ENCODE measurements around the gene NEURL1B.
"Not testable (repeated sequence)": the region's sequence is repeated elsewhere in the genome, so short reads cannot be mapped to it uniquely, and the experiment has no call there.

NEURL1B gene

DNA sequence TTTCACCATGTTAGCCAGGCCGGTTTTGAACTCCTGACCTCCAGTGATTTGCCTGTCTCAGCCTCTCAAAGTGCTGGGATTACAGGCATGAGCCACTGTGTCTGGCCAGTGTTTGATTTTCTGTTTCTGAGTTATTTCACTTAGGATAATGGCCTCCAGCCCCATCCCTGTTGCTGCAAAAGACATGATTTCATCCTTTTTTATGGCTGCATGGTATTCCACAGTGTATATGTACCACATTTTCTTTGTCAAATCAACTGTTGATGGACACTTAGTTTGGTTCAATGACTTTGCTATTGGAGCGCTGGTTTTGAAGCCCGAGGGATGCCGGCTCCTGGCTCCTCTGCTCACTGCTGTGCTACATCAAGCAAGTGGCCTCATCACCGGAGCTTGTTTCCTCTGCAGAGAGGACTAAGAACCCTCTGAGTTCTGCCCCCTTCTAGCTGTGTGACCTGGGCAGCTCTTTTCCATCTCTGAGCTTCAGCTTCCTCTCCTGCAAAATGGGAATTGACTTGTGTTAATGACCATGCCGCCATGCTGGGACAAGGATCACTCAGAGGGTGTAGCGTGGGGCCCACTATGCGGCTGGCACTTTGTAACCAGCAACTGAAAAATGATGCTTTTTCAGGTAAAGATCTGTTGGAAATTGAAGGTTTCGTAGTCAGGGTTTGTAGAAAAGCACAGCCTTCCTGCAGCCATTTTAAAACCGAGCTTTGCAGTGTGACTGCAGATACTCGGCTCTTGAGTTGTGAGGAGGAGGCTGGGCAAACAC, 4.6 kb upstream of the NEURL1B start:
- no peak for DNase-seq

DNA sequence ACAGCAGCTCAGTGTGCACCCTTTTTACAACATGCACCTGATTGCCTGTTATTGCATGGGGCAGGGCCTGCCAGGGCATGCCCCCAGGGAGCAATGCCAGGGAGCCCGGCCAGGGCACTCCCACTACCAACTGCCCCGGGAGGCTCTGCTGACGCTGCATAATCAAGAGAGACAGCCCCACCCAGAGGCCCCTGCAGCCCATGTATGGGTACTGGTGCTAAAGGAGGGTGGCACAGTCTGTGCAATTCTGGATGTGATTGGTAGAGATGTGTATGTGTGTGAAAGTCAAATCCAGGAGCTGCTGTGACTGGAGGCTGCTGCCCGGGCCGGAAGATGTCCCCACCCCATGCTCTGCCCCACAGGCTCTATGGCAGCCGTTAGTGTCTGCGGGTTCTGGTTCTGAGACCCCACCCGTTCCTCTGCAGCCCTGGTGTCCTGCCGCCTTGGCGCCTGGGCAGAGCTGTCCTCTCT, 3.9 kb upstream of the NEURL1B start:
- DNase-seq = no peak

DNA sequence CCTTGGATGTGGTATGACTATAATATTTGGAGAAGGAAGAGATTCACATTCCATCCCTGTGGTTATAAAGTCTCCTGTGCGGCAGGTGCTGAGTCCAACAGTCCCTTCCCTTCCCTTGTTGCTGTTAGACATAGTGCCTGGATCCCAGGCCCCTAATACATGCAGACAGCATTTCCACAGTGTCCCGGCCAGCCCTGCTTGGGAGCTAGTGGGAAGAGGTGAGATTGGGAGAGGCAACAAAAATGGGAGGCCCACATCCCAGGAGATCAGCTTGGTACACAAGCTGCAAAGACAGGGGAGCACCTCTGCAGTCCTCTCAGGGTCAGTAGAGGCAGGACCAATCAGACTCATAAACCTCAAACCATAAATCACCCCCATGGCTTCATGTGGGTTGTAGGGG, 3.3 kb upstream of the NEURL1B start:
- DNase-seq = no peak

DNA sequence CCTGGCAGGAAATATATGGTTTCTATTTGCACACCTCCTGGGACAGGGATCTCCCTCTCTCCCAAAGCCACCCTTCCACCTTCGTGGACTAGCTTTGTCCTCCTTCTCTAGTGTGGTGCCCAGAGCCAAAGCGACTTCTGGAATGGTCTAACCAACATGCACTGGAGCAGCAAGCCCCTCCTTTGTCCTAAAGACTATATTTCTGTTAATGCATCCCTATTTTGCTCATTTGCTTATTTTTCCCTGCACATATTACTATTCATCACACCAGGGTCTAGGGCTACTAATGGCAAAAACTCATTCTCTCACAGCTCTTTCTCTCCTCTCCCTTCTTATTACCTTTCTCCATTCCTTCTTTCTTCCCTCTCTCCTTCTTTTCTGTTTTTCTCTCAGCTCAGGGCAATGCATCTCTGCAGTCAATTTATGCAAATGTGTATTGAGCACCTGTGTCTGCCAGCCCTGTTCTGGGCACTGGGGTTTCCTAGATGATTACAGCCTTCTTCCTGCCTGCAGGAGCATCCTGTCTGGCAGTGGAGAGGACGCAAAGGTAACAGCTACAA, 2.8 kb upstream of the NEURL1B start:
- DNase-seq = no peak

DNA sequence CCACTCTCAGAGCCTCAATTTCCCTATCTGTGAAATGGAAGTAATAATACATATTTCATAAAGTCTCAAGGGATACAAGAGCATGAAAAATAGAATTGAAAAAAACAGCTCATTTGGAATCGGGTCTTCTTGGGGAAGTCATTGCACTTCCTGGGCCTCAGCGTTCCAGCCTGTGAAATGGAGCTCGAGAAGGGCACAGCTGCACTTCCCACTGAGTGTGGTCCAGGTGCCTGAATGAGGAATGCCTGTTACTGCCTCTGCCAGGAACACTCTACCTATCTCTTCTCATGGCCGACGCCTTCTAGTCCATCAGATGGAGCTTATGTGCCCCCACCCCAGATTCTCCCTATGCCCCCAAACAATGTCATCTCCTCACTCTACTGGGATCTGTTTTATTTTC, 924 bp upstream of the NEURL1B start:
- no peak for DNase-seq

DNA sequence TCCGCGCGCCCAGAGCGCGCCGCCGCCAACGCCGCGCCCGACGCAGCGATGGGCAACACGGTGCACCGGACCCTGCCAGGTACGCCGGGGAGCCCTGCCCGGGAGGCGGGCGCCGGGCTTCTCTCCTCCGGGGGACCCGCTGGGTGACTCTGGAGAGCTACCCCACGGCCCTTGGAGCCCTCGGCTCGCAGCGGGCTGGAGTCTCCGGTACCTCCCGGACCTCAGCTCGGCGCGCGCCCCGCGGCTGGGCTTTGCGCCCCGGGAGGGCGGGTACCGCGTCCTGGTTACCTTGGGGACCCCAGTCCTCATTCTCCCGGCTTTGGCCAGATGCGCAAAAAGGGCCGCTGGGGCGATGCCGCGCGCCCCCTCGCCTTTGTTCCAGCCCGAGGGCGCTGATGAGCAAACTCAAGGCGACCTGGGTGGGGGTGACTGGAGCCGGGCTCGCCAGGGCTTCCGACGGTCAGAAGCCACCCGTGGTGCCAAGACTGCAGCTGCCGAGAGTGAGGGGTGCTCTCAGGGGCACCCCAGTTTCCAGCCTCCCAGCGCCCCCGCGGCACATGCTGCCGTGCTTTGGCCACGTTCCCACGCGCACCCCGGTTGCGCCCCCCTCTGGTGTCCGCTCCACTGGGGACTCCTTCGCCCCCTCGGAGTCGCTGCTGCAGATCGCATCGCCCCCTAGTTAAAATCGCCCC, 442 bp downstream of the NEURL1B start:
- DNase-seq = no peak

DNA sequence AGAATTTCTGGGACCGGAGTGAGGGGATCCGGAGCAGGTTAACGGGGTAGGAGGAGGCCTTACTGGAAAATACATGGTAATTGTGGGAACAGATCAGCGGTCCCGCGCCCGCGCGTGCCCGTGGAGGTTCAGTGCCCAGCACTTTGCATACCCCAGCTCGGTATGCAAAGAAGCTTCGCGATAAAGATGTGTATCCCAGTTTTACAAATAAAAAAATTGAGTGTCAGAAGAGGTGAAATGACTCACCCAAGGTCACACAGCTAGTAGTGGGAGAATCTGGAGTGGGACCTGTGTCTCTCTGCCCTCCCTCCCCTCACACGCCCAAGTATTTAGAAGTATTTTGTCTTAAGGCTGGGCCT, 967 bp downstream of the NEURL1B start:
- no peak for DNase-seq

DNA sequence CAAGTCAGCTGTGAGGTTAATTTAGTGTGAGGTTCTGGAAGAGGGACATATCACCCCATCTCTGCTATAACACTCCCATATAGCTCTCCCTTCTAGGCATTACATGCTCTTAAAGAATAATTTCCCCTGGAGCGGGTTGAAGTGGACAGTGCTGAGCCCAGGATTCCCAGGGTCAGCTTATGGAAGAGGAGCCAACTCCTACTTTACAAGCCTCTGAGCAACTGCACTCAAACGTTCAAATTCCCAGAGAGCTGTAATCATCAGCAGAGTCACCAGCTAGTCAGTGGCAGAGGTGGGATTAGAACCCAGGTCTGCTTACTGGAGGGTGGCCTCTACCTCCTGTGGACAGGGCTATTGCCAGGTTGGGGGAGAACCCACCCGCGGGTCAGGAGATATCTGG, 1.4 kb downstream of the NEURL1B start:
- no peak for DNase-seq

DNA sequence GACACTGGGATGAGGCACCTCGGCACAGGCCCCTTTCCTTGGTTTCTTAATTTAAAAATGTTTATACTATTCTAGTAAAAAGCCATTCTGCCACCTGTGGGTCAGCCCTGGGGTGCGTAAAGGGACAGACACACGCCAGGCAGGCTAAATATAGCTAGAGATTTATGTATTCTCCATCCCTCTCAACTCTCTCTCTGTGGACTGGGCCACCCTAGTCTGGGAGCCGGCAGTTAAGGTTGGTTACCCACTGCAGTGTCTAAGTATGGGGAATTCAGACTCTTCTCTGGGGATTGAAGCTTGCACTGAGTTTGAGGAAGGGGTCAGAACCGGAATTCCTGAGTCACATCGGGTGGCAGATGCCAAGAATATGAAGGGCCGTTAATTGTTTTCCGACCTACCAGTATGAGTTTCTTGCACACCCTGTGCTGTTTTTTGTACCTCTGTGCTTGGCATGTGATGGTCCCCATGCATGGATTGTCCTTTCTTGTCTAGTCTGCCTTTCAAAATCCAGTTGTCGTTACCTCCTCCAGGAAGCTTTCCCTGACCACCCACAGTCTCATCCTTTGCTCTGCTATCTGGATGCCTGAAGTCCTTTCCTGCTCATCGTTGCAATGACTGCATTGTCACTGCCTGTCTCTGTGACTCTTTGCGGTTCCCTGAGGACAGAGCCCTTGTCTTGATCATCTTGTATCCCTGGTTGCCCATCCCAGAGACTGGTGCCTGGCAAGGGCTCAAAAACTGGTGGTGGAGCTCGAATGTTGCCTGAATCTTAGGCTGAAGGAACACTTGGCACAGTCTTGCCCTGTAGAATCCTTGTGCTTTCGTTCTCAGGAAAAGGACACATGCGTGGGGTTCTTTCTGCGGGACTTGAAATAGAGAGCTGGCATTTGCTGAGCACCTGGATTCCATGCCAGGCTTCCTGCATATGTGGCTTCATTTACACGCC, 2.1 kb downstream of the NEURL1B start:
- DNase-seq = no peak

DNA sequence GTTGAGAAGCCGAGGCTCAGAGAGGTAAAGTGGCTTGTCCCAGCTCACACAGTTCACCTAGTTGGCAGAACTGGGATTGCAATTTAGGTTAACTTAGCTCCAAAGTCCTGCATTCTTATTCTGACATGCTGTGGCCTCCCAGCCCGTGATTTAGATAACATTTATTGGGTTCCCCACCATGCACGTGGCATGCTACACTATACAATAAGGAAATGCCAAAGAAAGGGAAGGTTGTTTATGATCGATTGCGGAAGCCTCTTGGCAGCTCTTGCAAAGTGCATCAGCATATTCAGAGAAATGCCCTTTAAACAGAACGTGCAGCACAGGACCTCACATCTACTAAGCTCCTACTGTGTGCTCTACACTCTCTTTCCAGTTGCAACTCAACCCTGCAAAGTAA, 3.2 kb downstream of the NEURL1B start:
- DNase-seq = no peak

DNA sequence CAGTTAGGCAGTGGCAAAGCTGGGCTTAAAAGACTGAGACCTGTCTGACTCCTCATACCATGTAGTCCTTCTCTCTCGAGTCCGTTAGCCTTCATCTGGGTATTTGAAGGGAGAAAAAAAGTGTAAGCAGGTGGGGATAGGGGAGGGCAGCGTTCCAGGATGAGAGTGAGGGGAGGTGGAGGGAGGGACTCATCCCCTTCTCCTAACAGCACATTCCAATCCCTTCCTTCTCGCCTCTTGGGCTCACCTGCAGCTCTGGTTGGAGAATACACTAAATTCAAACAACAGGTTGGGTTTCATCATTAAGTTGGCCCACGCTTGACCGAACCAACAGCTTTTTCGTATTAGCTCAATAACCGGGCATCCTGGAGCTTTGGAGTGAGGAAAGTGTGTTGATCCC, 3.6 kb downstream of the NEURL1B start:
- DNase-seq = no peak

DNA sequence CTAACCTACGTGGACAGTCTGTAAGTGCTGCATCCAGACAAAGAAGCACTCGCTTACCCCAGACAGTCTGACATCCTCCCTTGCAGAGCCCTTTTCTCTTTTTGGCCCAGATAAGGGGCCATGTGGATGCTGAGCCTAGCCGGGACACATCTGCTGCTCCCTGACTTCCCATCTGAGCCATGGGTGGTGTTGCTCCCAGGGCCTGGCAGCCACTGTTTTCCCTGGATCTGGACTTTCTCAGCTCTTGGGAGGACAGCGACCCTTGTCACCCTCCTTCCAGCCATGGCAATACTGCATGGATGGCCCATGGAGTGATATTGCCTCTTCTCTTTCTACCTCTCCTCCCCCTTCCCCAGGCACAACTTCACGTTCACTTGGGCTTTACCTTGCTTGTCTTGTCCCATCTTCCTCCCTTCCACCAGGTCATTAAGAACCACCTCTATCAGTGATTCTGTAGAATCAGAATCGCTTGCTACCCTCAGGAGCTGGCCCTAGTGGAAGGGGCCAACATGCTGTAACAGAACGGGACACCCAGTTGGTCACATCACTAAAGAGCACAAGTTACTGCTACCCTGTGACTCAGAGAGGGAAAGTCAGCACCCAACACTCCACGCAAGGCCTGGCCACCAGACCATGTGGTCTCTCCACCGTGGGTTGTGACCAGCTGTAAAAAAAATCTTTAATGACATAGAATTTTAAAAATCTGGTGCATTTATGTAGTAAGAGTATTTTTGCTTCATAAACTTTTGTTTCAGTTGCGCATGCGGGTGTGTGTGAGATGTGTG, 4.4 kb downstream of the NEURL1B start:
- DNase-seq = no peak

DNA sequence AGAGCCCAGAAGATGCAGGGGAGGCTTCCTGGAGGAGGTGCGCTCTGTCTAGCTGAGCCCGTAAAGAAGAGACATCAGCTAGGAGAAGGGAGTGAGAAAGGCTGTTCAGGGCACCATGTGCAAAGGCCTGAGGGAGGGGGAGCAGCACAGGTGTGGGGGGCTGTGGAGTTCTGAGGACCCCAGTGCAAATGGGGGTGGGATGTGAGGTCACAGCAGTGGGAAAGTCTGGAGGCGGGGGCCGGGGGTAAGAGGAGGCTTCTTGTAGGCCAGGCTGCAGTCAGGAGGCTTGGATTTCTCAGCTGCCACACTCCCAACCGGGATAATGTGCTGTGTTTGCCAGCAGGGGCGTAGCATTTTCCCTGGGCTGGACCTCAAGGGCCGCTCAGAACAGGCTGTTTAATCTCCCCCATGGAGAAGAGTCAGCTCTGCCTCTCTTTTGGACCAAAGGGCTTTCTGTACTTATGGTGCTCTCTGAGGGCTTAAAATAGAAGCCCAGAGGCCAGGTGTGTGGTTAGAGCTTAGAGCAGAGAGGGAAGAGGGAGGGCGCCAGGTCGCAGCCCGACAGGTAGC, 5.7 kb downstream of the NEURL1B start:
- no peak for DNase-seq

DNA sequence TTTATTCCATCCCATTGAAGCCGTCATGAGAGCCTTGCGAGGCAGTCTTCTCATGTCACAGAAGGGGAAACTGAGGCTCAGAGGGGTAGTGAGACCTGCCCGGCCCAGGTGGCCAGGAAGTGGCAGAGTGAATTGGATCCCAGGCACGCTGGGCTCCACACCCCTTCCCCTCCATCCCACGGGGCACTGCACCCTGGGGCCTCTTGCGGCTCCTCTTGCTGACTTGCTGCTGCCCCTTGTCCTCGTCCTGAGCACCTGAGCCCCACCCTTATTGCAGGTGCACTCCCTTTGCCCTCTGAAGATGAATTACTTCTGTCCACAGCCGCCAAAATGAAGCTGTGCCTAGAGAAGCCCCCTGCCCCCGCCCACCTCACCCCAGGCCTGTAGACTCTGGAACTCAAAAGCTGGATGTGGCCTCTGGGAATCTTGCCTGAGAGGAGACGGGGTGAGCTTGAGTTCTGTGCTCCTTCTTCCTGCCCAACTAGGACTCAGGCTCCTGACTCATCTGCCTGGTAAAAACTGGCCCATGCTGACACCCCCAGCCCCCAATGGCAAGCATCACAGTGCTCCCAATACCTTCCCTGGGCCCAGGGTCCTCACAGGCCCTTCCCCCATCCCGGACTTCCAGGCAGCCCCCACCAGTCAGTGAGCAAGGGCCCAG, 6.4 kb downstream of the NEURL1B start:
- no peak for DNase-seq

DNA sequence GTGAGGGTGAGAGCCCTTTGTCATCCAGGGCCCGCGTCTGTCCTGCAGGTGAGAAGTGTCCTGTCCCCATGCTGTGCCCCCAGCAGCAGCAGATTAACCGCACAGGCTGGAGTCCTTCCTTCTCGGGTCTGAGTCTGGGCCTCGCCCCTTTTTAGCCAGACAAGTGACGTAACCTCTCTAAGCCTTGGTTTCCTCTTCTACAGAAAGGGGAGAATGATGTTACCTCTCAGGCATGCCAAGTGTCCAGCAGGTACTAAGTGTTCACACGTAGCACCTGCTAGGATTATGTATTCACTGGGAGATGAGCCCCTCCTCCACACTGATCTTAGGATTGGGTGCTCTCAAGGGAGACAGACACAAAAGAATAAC, 6.9 kb downstream of the NEURL1B start:
- DNase-seq = no peak

DNA sequence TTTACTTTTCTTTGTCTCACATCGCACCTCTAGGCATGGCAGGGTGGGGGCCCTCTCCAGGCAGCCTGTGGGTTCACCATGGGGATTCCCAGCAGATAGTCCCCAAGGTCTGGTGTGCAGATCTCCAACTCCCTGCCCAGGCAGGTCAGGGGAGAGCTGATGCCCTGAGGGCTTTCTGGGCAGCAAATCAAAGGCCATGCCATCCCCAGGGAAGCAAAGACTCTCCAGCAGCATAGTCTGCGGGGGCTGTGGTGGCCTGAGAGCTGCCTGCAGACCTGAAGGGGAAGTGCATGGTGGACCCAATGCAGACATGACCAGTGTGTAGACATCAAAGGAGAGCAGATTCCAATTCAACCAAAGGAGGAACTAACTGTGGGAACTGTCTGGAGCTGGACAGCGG, 7.7 kb downstream of the NEURL1B start:
- DNase-seq = no peak

DNA sequence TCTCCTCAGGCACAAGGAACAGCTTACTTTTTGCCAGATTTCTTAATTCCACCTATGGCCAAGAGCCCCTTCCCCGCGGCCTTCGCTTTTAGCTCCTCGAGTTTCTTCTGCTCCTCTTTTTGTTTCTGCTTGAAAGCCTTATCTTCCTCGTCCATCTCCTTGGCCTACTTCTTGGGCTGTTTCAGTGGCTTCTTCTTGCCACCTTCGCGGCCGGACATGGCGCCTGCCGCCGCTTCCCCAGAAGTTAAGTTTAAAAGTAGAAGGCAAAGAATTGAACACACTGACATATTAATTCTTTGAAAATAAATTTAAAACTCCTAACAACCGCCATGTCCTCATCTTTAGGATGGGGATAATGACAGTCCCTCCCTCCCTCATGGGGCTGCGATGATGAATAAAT, 15.4 kb downstream of the NEURL1B start:
- DNase-seq = not testable (repeated sequence)

DNA sequence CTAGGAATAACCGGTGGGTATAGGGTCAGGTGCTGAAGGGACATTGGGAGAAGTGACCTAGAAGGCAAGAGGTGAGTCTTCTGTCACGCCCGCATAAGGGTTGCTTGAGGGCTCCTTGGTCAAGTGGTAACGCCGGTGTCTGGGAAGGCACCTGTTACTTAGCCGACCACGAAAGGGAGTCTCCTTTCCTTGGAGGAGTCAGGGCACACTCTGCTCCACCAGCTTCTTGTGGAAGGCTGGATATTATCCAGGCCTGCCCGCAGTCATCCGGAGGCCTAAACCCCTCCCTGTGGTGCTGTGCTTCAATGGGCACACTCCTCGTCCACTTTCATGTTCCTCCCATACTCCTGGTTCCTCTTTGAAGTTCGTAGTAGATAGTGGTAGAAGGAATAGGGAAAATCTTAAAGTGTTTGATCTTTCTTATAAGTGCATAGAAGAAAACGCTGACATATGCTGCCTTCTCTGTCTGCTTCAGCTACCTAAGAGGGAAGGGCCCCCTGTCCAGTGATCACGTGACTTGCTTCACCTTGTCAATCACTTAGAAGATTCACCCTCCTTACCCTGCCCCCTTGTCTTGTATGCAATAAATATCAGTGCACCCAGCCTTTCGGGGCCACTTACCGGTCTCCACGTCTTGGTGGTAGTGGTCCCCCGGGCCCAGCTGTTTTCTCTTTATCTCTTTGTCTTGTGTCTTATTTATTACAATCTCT, 16.6 kb downstream of the NEURL1B start:
- DNase-seq = not testable (repeated sequence)

DNA sequence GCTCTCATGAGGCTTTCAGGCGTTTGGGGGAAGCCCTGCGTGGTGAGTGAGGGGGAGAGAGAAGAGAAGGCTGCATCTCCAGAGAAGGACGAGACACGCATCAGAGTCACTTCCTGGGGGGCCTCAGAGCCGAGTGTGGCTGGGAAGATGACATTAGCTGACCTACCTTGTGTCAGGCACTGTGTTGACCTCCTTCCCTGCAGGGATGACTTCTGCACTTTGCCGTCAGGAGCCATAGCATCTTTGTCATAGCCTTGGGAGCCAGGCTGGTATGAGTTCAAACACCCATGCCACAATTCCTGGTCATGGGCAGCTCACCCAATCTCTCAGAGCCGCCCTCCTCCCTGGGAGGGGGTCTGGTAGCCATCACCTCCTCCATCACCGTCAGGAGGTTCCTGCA, 17.3 kb downstream of the NEURL1B start:
- DNase-seq = no peak

DNA sequence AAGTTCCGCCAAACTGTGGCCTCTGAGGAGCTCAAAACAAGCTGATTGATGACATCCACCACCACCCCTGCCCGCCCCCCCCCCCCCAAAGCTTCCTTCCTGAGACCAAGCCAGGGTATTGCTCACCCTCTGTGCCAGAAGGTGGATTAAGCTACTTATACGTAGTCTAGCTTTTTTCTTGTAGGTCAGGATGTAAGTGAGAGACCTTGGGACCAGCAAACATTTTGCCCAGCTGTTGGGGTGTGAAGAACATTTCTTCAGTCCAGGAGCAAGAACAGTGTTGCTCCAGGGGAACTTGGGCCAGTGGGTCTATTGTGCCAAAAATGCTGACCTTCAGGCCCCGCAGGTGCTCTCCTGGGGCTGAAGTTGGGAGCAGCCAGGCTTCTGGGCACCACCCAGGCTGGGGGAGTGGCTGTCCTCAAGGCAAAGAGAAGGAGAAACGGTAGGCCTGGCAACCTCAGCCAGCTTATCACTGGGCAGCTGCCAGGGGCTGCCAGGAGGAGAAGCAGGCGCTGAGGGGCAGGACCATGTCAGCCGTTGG, 18.0 kb downstream of the NEURL1B start:
- DNase-seq = no peak

DNA sequence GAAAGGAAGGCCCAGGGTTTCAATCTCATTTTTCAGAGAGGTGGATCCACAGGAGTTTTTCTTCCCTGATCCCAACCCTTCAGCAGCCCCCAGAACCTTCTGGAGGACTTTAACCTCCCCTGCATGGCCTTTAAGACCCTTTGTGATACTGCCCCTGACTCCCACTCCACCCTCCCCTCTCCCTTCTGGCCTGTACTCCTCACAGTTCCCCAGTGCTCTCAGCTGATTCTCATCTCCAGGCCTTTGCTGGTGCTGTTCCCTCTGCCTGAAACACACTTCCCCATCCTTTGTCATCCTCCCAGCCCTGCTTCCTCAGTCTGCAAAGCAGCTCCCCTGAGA, 18.5 kb downstream of the NEURL1B start:
- DNase-seq = no peak
